Umbilical cord (tissue), 2 donors: ENCODE measurements around the gene PRELID1. TPM values are rescaled to one million over a fixed set of nuclear protein-coding genes. Genes with fewer than 3 reads are reported as not detected.
"Not testable (repeated sequence)": the region's sequence is repeated elsewhere in the genome, so short reads cannot be mapped to it uniquely, and the experiment has no call there.

Source experiments
- DNase-seq: peaks from one replicate; pipeline ENCODE4 v3.0.0-alpha.2; 2015; ENCODE audit warnings: low spot score
- total RNA-seq: library from RNA; depleted of rRNA; stranded (reverse); fragments of >200 nt; gene quantifications from one replicate; pipeline ENCODE4 v1.2.3, GENCODE V29; 2014; ENCODE audit warnings: low replicate concordance; ENCODE audit not compliant: insufficient read depth

PRELID1 gene
- total RNA-seq, 1 donor from 2014 or later, result 55.4 TPM

DNA sequence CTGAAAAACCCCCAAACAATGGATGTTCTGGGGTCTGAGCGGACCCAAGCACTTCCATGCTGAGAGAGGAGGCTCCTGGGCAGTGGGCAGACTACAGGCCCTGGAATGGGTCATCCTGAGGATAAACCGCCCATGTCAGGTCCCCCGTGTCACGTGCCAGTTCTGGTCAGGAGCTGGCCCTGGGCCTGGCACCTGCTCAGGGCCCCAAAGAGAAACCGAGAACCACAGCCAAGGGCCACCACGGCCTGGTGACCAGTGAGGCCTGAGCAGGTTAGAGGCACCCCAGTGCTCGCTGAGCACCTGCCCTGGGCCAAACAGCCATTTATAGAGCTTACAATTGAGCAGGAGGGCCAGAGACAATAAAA is 32.1 kb downstream of the PRELID1 start:
- no peak for DNase-seq

DNA sequence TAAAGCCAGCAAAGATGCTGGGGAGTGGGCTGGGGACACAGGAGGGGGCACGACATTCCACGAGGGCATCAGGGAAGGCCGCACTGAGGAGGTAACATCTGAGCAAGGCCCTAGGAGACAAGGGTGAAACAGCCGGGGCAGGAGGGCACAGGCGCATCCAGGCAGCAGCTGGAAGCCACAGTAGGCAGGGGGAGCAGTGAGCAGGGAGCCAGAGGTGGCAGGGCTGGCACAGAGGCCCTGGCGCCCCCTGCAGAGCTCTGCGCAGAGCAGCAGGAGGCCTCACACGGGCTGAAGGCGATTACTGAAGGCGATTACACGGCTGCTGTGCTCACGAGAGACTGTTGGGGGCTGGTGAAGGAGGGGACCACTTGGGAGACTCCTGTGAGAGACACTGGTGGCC is 32.5 kb downstream of the PRELID1 start:
- DNase-seq, result no peak

DNA sequence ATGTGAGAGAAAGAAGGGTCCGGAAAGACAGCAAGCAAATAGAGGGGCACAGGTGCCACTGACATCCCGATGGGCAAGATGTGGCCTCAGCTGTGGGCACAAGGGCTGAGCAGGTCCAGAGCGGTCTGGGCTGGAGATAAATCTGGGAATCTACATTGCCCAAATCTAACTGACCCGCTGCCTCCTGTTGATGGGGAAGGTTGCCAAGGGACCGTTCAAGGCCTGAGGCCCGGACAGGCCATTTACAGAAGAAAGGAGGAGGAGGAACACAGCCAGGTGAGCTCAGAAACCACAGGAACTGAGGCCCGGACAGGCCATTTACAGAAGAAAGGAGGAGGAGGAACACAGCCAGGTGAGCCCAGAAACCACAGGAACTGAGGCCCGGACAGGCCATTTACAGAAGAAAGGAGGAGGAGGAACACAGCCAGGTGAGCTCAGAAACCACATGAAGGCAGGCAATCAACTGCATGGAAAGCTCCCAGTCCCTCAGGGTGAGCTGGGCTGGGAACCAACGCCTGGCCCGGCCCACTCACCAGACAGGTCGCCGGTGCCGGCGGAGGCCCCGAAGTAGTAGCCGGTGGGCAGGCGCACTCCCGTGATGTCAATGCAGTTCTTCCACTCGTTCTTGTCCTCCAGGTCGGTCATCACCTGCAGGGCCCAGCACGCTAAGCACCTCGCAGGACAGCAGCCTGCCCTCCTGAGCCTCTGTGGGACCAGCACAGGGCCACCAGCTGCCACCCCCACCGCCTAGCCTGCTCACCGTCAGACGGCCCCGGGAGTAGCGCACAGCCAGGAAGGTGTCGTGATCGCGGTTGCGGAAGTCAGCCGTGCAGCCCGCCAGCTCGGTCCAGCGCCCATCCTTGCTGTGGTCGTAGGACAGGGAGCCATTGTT is 33.2 kb downstream of the PRELID1 start:
- DNase-seq, result no peak

DNA sequence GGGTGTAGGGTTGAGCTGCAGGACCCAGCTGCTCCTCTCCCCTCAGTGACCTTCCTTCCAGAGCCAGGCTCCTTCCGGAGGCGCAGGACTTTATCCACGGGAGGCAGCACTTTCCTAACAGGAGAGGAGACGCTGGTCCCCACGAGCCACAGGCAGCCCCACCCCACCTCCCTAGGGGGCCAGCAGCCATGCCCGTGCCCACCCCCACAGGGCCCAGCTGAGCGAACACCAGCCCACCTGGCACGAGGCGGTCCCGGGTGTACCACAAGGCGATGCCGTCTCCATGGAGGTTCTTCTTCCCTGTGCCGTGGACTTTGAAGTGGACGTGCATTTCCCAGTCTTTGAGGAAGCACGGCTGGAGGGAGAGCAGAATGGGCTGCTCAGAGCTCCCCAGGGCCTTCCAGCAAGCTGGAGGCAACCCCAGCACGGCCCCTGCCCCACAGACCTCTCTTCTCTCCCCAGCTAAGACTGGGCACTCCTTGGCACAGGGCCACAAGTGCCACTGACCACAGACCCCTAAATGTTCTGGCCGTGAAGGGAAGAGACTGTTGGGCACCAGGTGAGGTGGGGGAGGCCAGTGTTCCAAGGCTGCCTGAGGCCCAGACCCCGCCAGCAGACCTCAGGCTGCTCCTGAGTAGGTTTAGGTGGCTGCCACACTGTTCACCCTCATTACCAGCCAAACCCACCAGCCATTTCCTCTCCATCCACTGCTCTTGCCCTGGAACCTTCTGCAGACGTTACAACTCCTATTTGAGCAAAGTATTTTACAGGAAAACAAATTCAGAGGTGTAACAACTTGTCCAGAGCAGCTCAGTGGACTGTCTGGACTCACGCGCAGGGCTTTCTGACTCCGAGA is 34.9 kb downstream of the PRELID1 start:
- no peak for DNase-seq

DNA sequence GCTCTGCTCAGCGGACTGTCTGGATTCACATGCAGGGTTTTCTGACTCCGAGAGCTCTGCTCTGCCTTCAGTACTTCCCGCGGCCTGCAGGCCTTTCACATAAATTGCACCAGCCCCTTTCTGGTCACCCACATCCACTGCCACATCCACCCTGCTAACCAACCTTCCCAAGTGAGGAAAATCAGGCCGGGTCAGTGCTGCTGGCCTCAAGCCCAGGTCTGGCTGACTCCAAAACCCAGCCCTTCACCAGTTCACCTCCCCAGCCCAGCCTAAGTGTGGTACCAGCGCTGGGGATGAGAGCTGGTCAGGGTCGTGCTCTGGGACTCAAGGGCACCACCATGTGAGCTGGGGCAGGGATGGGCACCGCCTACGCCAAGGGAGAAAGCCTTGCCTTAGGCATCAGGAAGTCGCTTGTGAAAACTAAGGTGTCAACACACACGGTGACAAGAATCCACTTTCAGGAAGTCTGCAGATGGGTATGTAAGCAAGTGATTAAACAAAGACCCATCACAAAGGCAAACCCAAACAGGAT is 35.6 kb downstream of the PRELID1 start:
- DNase-seq, result no peak

DNA sequence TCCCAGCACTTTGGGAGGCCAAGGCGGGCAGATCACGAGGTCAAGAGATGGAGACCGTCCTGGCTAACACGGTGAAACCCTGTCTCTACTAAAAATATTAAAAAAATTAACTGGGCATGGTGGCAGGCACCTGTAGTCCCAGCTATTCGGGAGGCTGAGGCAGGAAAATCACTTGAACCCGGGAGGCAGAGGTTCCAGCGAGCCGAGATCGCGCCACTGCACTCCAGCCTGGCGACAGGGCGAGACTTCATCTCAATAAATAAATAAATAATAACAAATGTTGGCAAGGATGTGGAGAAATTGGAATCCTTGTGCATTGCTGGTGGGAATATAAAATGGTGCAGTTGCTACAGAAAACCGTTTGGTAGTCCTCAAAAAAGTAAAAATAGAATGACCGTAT is 39.4 kb downstream of the PRELID1 start:
- not testable (repeated sequence) for DNase-seq

DNA sequence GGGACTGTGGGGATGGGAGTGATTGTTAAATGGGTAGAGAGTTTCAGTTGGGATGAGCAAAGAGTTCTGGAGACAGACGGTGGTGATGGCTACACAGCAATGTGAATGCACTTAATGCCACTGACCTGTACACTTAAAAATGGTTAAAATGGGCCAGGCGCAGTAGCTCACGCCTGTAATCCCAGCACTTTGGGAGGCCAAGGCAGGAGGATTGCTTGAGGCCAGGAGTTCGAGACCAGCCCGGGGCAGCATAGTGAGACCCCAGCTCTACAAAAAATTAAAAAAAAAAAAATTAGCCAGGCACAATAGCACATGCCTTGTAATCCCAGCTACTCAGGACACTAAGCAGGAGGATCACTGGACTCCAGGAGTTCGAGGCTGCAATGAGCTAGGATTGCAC is 40.2 kb downstream of the PRELID1 start:
- no peak for DNase-seq

DNA sequence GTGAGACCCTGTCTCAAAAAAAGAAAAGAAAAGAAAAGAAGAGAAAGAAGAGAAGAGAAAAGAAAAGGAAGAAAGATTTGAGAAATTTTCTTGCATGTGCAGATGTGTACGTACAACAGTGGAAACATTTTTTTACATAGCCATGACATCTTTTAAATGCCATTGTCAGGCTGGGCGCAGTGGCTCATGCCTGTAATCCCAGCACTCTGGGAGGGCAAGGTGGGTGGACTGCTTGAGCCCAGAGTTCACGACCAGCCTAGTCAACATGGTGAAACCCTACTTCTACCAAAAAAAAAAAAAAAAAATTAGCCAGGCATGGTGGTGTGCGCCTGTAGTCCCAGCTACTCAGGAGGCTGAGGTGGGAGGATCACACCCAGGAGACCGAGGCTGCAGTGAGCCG is 41.3 kb downstream of the PRELID1 start:
- no peak for DNase-seq

DNA sequence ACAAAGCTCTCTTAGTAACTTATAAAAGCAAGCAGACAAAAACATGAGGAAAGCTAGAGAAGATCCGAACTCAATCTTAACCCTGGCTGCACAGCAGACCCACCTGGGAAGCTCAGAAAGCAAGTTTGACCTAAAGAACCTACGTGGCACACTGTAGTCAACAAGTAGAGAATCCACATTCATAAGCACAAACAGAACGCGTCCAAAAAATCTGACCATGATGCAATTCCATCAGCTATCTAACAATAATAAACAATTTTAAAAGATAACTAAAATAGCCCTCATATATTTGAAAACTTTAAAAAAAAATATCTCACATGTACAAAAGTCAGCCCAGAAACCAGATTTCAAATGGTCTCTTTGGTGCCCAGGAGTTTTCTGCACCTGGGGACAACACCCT is 43.2 kb downstream of the PRELID1 start:
- DNase-seq, result no peak

DNA sequence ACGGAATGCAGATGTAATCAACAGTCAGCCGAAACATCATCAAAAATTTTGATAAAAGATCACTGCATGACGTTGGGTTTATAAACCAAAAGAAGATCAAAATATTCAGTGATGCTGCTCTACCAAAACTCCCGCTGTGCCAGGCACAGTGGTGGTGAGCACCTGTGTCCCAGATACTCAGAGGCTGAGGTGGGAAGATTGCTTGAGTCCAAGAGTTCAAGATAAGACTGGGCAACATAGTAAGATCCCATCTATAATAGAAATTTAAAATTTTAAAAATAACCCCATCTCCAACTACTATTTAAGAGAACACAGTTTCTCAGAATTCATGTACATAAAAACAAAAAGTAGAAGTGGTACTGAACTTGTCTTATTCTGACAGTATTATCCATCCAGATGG is 44.1 kb downstream of the PRELID1 start:
- no peak for DNase-seq

DNA sequence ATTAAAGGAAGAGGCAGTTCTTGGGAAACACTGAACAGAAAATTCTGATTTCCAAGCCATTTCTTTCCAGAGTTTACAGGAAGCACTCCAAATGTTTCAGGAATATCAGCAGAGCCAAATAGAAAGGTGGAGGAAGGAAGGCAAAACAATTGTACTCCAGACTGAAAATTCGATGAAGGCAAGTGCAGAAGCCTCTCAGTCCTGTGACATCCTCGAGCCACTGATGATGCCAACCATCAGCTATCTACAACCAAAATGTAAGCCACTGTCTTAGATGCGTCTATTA is 45.7 kb downstream of the PRELID1 start:
- no peak for DNase-seq

DNA sequence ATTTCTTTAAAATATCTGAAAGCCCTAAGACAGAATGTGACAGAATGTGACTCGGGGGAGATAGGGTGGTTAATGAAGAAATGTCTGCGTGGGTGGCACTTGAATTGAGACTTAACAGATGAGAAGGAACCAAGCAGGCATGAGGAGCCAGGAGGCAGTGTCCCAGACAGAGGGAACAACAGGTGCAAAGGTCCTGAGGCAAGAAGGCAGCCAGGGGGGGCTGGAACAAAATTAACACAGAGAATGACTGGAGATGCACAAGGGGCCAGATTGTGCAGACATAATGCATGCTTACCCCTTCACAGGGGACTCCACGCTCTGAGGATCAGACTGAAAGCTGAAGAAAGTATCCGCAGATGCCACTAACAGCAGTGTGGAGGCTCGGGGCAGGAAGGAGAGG is 46.2 kb downstream of the PRELID1 start:
- no peak for DNase-seq

DNA sequence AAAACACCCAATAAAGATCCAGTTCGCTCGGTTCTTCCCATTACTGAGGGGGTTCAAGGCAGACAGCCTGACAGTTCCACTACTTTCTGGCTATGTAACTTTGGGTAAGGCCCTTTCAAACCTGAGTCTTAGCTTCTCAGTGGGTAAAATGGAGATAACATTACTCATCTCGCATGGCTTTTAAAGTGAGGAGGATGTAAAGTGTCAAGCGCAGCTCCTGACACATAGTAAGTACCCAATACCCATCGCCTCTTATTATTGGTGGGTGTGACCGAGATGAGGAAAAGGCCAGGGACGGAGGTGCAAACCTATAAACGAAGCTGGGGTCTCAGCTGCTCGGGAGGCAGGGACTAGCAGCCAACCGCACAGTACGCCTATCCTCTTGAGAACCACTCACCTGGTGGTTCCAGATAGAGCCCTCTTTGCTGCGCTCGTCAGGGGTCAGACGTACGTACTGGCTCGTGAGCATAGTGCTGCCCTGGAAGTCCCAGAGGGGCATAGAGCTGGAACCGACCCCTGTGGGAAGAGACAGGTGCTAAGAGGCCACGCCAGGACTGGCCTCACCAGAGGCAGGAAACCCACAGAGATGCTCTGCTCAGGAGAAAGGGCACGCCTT is 47.3 kb downstream of the PRELID1 start:
- no peak for DNase-seq

DNA sequence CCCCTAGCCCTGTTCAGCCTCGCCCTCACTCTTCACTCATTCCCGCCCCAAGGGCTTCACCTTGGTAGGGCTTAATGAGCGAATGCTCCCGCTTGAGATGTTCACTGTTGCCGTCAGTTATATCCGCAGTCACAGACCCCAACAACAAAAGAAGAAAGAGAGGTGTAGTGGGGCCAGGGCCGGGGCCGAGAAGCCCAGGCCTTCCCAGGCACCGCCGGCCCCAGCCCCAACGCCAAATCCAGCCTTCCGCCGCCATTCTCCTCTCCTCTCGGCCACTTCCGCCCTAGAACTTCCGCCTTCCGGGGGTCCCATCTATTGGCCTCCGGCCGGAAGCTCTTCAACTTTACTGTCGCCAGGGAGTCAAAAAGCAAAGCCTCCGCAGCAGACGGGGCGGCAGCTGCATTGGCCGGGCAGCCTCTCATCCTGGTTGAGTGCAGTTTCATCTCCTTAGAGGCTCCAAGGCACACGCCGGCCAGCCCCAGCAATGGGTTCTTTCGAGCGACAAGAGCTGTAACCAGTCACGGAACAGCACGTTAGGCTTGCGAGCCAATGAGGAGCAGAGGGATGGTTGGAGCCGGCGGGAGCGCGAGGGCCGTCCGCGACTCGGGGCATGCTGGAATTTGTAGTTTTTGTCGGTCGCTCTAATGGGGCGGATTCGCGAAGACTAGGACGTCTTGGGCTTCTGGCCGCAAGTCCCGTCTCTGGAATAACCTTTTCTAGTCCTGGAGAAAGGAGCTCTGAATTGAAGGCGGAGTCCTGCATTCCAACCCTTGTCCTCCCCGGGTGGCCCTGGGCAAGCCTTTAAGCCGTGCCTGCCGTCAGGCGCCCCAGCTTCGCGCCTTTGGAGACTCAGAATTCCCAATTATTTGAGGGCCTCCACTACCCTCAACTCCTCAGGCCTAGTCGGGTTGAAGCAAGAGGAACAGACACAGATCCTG is 48.1 kb downstream of the PRELID1 start, which contains the start of gene LMAN2:
TSS of gene LMAN2 (minus strand) at position 277 of the 938 bp plus-strand sequence. CDS start at position 256, 21 bp downstream.
- peak; percentile 99 for DNase-seq

DNA sequence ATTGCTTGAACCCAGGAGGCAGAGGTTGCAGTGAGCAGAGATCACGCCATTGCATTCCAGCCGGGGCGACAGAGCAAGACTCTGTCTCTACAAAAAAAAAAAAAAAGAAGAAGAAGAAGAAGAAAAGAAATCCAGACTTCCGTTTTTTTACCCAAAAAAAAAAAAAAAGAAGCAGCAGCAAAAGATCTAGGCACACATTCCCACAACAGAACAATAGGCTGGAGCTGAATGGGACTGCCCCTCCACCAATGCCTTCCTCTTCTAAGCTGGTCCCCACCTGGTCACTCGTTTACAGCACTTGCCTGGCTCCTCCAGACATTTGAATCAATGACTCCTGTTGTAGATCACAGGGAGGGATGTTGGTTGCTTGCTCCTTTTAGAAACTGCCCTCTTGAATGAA is 49.5 kb downstream of the PRELID1 start:
- DNase-seq, result no peak

DNA sequence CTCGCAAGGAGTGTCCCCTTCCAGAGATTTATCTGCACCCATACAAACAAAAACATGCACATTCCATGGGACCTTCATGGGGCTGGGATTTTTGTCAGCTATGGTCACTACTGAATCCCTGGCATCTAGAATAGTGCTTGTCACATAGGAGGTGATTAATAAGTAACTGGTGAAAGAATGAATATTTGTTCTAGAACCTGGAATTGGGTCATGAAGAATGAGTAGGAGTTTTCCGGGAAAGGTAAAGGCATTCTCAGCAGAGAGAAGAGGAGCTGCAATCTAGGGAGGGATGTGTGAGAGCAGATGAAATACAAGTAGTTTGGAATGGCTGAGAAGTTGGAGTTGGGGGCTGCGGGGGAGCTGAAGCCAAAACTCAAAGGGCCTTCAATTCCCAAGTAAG is 50.7 kb downstream of the PRELID1 start:
- DNase-seq, result no peak

DNA sequence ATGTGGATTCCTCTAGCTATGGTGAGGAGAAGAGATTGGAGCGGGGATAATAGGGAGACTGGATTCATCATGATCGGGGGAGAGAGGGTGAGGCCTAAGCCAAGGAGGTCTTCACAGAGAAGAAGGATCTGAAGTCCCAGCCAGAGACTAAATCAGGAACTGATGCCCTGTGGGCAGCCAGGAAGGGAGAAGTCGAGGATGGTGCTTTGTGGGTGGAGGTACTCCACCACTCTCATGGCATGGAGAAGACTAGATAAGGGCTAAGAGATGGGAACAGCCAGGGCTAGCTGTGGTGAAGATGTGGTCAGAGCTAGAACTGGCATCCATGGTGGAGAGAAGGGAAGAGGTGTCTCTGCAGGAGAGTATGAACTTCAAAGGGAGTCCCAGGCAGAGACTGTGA is 51.1 kb downstream of the PRELID1 start:
- DNase-seq, result no peak

DNA sequence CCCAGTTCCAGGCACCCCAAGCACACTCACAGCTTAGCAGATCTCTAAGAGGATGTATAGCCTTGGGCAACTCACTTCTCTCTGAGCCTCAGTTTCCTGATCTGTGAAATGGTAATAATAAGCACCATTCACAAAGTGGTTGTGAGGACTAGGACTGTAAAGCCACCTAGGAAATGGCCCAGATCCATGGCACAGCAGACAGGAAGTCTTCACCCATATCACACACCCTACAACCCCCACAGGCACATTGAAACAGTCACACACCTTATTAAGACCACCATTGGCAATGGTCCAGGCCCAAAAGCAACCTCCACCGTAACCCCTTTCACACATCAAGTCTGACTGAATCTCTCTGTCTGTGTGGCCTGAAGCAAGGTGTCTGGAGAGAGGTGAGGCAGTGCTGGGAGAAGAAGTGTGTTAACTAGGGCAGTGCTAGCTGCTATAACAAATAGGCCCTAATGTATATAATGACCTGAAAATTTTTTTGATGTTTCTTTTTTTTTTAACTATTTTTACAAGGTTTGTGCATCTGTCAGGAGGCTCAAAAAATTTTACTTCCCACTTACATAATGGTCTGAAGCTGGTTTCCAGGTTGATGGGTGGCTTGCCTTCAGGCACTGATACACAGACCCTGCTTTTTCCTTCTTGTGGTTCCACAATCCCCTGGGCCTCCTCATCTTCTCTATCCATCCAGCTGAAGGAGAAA is 51.7 kb downstream of the PRELID1 start:
- no peak for DNase-seq

DNA sequence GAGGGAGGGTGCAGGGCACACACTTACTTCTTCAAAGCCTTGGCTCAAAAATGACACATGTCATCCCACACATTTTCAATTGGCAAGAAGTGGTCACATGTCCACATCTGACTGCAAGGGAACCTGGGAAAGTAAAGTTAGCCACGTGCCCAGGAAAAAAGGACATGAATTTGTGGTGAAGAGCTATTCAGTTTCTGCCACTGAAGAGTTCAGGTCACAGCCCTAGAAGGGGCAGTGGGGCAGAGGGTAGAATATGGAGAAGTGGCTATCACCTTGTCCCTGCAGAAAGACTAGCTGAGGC is 52.2 kb downstream of the PRELID1 start:
- no peak for DNase-seq
